Measurements from ENCODE around the gene CEP120.
"Not testable (repeated sequence)": the region's sequence is repeated elsewhere in the genome, so short reads cannot be mapped to it uniquely, and the experiment has no call there.

CEP120 gene

GRCh38 chr5:123429221-123429954 lies 6.2 kb upstream of the CEP120 start:
- Mint-ChIP-seq H3K4me3 (no peak overlapping the region), H3K27ac (peak overlapping the region; percentile 7), H3K27me3 (ENCODE audit: low read depth) (no peaks in the 10 kb centered on the region), H3K36me3 (ENCODE audit: low read depth) (no peaks in the 10 kb centered on the region), H3K4me1 (ENCODE audit: low read depth) (peaks cover 10% of the 10 kb centered on the region), H3K9me3 (no peaks in the 10 kb centered on the region)
- no peak for DNase-seq (ENCODE audit: low spot score)

DNA sequence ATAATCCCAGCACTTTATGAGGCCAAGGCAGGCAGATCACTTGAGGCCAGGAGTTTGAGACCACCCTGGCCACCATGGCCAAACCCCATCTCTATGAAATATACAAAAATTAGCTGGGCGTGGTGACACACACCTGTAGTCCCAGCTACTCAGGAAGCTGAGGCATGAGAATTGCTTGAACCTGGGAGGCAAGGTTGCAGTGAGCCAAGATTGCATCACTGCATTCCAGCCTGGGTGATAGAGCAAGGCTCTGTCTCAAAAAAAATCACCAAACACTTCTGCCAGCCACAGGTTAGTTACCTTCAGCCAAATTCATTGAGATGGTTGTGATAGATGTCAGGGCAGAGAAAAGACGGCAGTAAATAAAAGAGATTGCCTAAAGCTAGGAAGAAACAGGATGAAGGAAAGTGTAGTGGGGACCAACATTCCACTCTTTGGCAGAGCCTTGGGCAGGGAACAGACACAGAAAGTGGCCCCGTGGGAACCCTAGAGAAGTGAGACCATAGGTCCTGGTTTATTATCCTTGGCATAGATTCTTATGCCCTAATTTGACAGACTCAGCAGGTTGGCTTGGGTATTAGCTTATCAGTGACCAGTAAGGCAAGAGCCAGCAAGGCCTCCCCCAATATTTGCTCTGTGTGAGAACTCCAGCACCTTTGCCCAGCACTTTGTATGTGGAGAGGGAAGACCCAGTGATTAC lies 5.5 kb upstream of the CEP120 start:
- Mint-ChIP-seq H3K4me1 (ENCODE audit: low read depth) (peaks cover 16% of the 10 kb centered on the region), H3K36me3 (ENCODE audit: low read depth) (no peaks in the 10 kb centered on the region), H3K4me3 (no peak overlapping the region), H3K27ac (no peak overlapping the region), H3K27me3 (ENCODE audit: low read depth) (no peaks in the 10 kb centered on the region), H3K9me3 (peaks cover 3% of the 10 kb centered on the region)
- DNase-seq (ENCODE audit: low spot score): no peak

- H3K4me3 Mint-ChIP-seq: no peak overlapping the region
- H3K4me1 Mint-ChIP-seq (ENCODE audit: low read depth): peaks cover 16% of the 10 kb centered on the region
- DNase-seq (ENCODE audit: low spot score): no peak
- H3K36me3 Mint-ChIP-seq (ENCODE audit: low read depth): no peaks in the 10 kb centered on the region
- H3K9me3 Mint-ChIP-seq: peaks cover 3% of the 10 kb centered on the region
- H3K27ac Mint-ChIP-seq: no peak overlapping the region
- no peaks in the 10 kb centered on the region for H3K27me3 Mint-ChIP-seq (ENCODE audit: low read depth)
These were observed 4.1 kb upstream of the CEP120 start for GRCh38 chr5:123427281-123427680.

DNA sequence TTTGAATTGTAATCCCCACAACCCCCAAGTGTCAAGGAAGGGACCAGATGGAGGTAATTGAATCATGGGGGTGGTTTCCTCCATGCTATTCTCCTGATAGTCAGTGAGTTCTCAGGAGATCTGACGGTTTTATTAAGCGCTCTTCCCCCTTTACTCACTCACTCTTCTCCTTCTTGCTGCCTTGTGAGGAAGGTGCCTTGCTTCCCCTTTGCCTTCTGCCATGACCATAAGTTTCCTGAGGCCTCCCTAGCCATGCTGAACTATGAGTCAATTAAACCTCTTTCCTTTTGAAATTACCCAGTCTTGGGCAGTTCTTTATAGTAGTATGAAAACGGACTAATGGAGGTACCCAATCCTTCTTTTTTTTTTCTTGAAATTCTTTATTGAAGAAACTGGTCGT lies 2.2 kb upstream of the CEP120 start:
- Mint-ChIP-seq H3K27me3 (ENCODE audit: low read depth) (no peaks in the 10 kb centered on the region), H3K9me3 (peaks cover 3% of the 10 kb centered on the region), H3K4me1 (ENCODE audit: low read depth) (peaks cover 14% of the 10 kb centered on the region), H3K27ac (peak overlapping the region; percentile 70), H3K4me3 (no peak overlapping the region), H3K36me3 (ENCODE audit: low read depth) (peaks cover under 1% of the 10 kb centered on the region)
- DNase-seq (ENCODE audit: low spot score): no peak

- Mint-ChIP-seq H3K27me3 (ENCODE audit: low read depth) (no peaks in the 10 kb centered on the region), H3K4me1 (ENCODE audit: low read depth) (peaks cover 25% of the 10 kb centered on the region), H3K27ac (no peak overlapping the region), H3K9me3 (peaks cover 3% of the 10 kb centered on the region), H3K4me3 (no peak overlapping the region), H3K36me3 (ENCODE audit: low read depth) (peaks cover 13% of the 10 kb centered on the region)
- peak; percentile 27 for DNase-seq (ENCODE audit: low spot score)
These were observed 548 bp downstream of the CEP120 start for GRCh38 chr5:123422433-123423277.

GRCh38 chr5:123421773-123422172 lies 1.4 kb downstream of the CEP120 start:
- no peak overlapping the region for H3K27ac Mint-ChIP-seq

GRCh38 chr5:123414974-123415373 lies 8.2 kb downstream of the CEP120 start:
- Mint-ChIP-seq H3K36me3 (ENCODE audit: low read depth) (peaks cover 50% of the 10 kb centered on the region), H3K9me3 (no peaks in the 10 kb centered on the region), H3K27ac (no peak overlapping the region), H3K4me1 (ENCODE audit: low read depth) (peaks cover 12% of the 10 kb centered on the region), H3K4me3 (no peak overlapping the region), H3K27me3 (ENCODE audit: low read depth) (no peaks in the 10 kb centered on the region)
- DNase-seq (ENCODE audit: low spot score): no peak

More at GRCh38 chr5:123421773-123422172, 1.4 kb downstream of the CEP120 start:
- Mint-ChIP-seq H3K27me3 (ENCODE audit: low read depth) (no peaks in the 10 kb centered on the region), H3K4me3 (no peak overlapping the region), H3K9me3 (peaks cover 3% of the 10 kb centered on the region), H3K4me1 (ENCODE audit: low read depth) (peaks cover 25% of the 10 kb centered on the region), H3K36me3 (ENCODE audit: low read depth) (peaks cover 18% of the 10 kb centered on the region)
- no peak for DNase-seq (ENCODE audit: low spot score)

DNA sequence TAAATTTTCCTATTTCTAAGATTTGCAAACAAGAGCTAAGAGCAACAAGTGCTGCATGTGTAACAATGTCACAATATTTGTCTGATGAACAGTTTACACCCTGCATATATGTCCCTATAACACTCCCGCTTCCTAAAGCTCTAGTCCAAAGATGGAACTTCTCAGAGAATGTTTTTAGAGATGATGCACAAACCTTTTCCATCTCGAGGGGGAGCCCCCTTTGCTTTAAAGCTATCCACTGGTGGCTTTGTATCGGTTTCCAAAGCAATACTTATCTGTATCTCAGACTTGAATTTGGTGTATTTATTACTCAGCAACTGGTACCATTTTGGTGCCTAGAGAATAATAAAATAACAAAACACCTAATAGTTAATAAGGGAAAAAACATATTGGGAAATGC lies 11.0 kb downstream of the CEP120 start:
- Mint-ChIP-seq H3K27me3 (ENCODE audit: low read depth) (no peaks in the 10 kb centered on the region), H3K36me3 (ENCODE audit: low read depth) (peaks cover 50% of the 10 kb centered on the region), H3K4me3 (no peak overlapping the region)

DNA sequence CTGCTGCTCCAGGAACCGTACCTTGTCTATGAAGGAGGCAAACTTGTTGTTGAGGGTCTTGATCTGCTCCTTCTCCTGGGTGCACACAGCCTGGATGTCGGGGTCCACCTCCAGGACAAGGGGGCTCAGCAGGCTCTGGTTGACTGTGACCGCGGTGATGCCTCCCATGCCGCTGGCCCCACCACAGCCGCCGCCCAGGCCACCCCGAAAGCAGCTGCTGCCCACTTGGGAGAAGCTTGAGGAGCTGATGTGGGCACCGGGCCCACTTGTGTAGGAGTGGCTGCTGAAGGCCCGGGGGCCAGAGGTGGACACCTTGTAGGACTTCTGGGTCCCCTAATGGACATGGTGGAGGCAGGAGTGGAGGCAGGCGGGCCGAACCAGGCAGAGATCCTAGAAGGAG lies 21.2 kb downstream of the CEP120 start:
- not testable (repeated sequence) for H3K9me3 Mint-ChIP-seq; H3K27me3 Mint-ChIP-seq (ENCODE audit: low read depth); H3K27ac Mint-ChIP-seq; H3K4me3 Mint-ChIP-seq; H3K4me1 Mint-ChIP-seq (ENCODE audit: low read depth); DNase-seq (ENCODE audit: low spot score)
- H3K36me3 Mint-ChIP-seq (ENCODE audit: low read depth): peaks cover 50% of the 10 kb centered on the region

More for the DNA sequence above, 11.0 kb downstream of the CEP120 start:
- Mint-ChIP-seq H3K9me3 (no peaks in the 10 kb centered on the region), H3K27ac (no peak overlapping the region), H3K4me1 (ENCODE audit: low read depth) (peaks cover 7% of the 10 kb centered on the region)
- DNase-seq (ENCODE audit: low spot score): no peak

DNA sequence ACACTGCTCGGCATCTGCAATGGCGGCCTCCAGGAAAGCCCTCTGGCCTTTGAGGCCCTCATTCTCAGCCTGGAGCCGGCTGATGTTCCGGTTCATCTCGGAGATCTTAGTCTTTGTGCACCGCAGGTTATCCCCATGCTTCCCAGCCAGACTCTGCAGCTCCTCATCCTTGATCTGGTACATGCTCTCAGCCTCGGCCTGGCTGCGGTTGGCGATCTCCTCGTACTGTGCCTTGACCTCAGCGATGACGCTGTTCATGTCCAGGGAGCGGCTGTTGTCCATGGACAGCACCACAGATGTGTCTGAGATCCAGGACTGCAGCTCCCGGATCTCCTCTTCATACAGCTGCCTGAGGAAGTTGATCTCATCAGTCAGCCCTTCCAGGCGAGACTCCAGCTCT lies 21.9 kb downstream of the CEP120 start:
- Mint-ChIP-seq H3K27me3 (ENCODE audit: low read depth) (no peaks in the 10 kb centered on the region), H3K4me1 (ENCODE audit: low read depth) (peaks cover 6% of the 10 kb centered on the region), H3K9me3 (no peaks in the 10 kb centered on the region), H3K4me3 (no peak overlapping the region), H3K36me3 (ENCODE audit: low read depth) (peaks cover 51% of the 10 kb centered on the region), H3K27ac (no peak overlapping the region)
- no peak for DNase-seq (ENCODE audit: low spot score)

GRCh38 chr5:123400870-123401291 lies 22.3 kb downstream of the CEP120 start:
- H3K9me3 Mint-ChIP-seq; H3K4me3 Mint-ChIP-seq; H3K27me3 Mint-ChIP-seq (ENCODE audit: low read depth); H3K27ac Mint-ChIP-seq; DNase-seq (ENCODE audit: low spot score); H3K4me1 Mint-ChIP-seq (ENCODE audit: low read depth): not testable (repeated sequence)
- H3K36me3 Mint-ChIP-seq (ENCODE audit: low read depth): peaks cover 46% of the 10 kb centered on the region

GRCh38 chr5:123398058-123398733 lies 25.0 kb downstream of the CEP120 start:
- no peak for DNase-seq (ENCODE audit: low spot score)
- Mint-ChIP-seq H3K4me3 (no peak overlapping the region), H3K36me3 (ENCODE audit: low read depth) (peaks cover 37% of the 10 kb centered on the region), H3K27me3 (ENCODE audit: low read depth) (no peaks in the 10 kb centered on the region), H3K9me3 (no peaks in the 10 kb centered on the region), H3K27ac (no peak overlapping the region), H3K4me1 (ENCODE audit: low read depth) (no peaks in the 10 kb centered on the region)

DNA sequence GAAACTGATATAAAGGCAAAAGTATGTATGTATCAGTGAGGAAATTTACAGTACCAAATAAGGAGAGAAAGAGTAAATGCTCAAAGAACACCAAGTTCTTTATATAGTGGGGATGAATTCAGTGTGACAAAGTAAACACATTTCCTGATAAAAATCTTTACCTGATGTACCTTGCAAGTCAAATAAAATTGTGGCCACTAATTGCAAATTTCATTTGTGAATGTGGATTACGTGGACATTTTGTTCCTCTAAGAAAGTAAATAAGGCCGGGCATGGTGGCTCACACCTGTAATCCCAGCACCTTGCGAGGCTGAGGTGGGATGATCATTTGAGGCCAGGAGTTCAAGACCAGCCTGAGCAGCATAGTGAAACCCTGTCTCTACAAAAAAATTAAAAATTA lies 25.7 kb downstream of the CEP120 start:
- H3K36me3 Mint-ChIP-seq (ENCODE audit: low read depth): peaks cover 33% of the 10 kb centered on the region
- no peak overlapping the region for H3K4me3 Mint-ChIP-seq
- DNase-seq (ENCODE audit: low spot score): no peak
- H3K4me1 Mint-ChIP-seq (ENCODE audit: low read depth): no peaks in the 10 kb centered on the region
- H3K27me3 Mint-ChIP-seq (ENCODE audit: low read depth): no peaks in the 10 kb centered on the region
- H3K9me3 Mint-ChIP-seq: no peaks in the 10 kb centered on the region
- H3K27ac Mint-ChIP-seq: no peak overlapping the region
